ENCODE results near the gene KLK8. TPM values are rescaled to one million over a fixed set of nuclear protein-coding genes. Genes with fewer than 3 reads are reported as not detected.

Gene KLK8
- polyA plus RNA-seq, 3 donors: not detected

GRCh38 chr19:51034704-51035103 is 33.3 kb upstream of the KLK8 start, which contains the start of gene KLK12:
KLK12 (minus strand) TSS chr19:51035002; CDS start chr19:51034621, 381 bp downstream.
- peaks cover 10 to 20% (median 11%) of the 10 kb centered on the region in 3 donors for H3K27me3 Mint-ChIP-seq (ENCODE audit: low read depth in 3 of 3)
- Histone ChIP-seq H3K27me3 (ENCODE audit: control insufficient read depth in 2 of 2, insufficient read depth in 2 of 2, low read length in 2 of 2) (no peaks in the 10 kb centered on the region), H3K4me1 (ENCODE audit: control insufficient read depth in 1 of 2, insufficient read depth in 2 of 2, low read length in 2 of 2) (no peaks in the 10 kb centered on the region), H3K79me2 (ENCODE audit: insufficient read depth, low read length) (no peaks in the 10 kb centered on the region), H3K4me2 (replicated peaks; ENCODE audit: extremely low read depth, low read length, poor library complexity, severe bottlenecking) (no peak within 1 kb of the TSS), H3K9ac (ENCODE audit: insufficient read depth, low read length, poor library complexity, severe bottlenecking) (no peak within 1 kb of the TSS), H3K27ac (ENCODE audit: low read depth in 1 of 2, low read length in 2 of 2) (no peak within 1 kb of the TSS), H3K36me3 (replicated peaks in 1 of 2; ENCODE audit: control insufficient read depth in 1 of 2, insufficient read depth in 2 of 2, low read length in 2 of 2) (no peaks in the 10 kb centered on the region), H3K9me3 (replicated peaks in 1 of 2; ENCODE audit: control insufficient read depth in 1 of 2, insufficient read depth in 1 of 2, low read length in 2 of 2) (no peaks in the 10 kb centered on the region), H4K20me1 (ENCODE audit: insufficient read depth, low read length) (no peaks in the 10 kb centered on the region), H2AFZ (ENCODE audit: insufficient read depth, low read depth, low read length, poor library complexity, severe bottlenecking) (no peak within 1 kb of the TSS), H3K4me3 (replicated peaks in 1 of 3; ENCODE audit: low read depth in 2 of 3, low read length in 3 of 3) (no peak within 1 kb of the TSS)
- H3K4me3 Mint-ChIP-seq: no peak within 1 kb of the TSS
- WGBS (ENCODE audit: insufficient coverage): 57% methylated on average over 7 of the region's 11 CpGs
- TF ChIP-seq, protein P1, sequence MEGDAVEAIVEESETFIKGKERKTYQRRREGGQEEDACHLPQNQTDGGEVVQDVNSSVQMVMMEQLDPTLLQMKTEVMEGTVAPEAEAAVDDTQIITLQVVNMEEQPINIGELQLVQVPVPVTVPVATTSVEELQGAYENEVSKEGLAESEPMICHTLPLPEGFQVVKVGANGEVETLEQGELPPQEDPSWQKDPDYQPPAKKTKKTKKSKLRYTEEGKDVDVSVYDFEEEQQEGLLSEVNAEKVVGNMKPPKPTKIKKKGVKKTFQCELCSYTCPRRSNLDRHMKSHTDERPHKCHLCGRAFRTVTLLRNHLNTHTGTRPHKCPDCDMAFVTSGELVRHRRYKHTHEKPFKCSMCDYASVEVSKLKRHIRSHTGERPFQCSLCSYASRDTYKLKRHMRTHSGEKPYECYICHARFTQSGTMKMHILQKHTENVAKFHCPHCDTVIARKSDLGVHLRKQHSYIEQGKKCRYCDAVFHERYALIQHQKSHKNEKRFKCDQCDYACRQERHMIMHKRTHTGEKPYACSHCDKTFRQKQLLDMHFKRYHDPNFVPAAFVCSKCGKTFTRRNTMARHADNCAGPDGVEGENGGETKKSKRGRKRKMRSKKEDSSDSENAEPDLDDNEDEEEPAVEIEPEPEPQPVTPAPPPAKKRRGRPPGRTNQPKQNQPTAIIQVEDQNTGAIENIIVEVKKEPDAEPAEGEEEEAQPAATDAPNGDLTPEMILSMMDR (IDR thresholded peaks at IDR 0.05): no peak
- intact Hi-C loops (cut with micrococcal nuclease): no loop called here
- no peak within 1 kb of the TSS for H3K27ac Mint-ChIP-seq
- H3K36me3 Mint-ChIP-seq: no peaks in the 10 kb centered on the region
- peaks cover 0 to 4% (median 0%) of the 10 kb centered on the region in 7 donors for H3K9me3 Mint-ChIP-seq
- H3K4me1 Mint-ChIP-seq: no peaks in the 10 kb centered on the region
- DNase-seq: no peak

DNA sequence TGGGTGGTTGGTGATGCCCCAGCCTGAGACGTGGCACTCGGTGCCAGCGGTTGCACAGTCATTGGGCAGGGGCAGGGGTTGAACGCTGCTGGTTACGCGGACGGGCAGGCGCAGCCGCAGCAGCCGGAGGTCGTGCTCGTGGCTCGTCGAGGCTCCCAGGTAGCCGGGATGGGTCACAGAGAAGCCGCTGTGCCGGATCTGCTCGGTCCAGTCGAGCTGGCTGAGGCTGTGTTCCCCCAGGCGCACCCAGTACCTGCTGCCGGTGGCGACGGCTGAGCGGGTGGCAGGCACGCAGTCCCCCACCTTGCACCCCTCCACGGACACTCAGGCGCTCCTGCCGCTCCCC is 30.4 kb upstream of the KLK8 start:
- Mint-ChIP-seq H3K27ac (no peak overlapping the region), H3K4me1 (no peaks in the 10 kb centered on the region), H3K36me3 (no peaks in the 10 kb centered on the region), H3K4me3 (no peak overlapping the region), H3K27me3 (ENCODE audit: low read depth in 3 of 3) (peaks cover 14 to 25% (median 15%) of the 10 kb centered on the region in 3 donors), H3K9me3 (peaks cover 0 to 5% (median 0%) of the 10 kb centered on the region in 7 donors)
- Histone ChIP-seq H3K27ac (ENCODE audit: low read depth in 1 of 2, low read length in 2 of 2) (no peak overlapping the region), H3K27me3 (ENCODE audit: control insufficient read depth in 2 of 2, insufficient read depth in 2 of 2, low read length in 2 of 2) (no peaks in the 10 kb centered on the region), H2AFZ (ENCODE audit: insufficient read depth, low read depth, low read length, poor library complexity, severe bottlenecking) (no peak overlapping the region), H3K4me3 (replicated peaks in 1 of 3; ENCODE audit: low read depth in 2 of 3, low read length in 3 of 3) (no peak overlapping the region), H4K20me1 (ENCODE audit: insufficient read depth, low read length) (no peaks in the 10 kb centered on the region), H3K4me2 (replicated peaks; ENCODE audit: extremely low read depth, low read length, poor library complexity, severe bottlenecking) (no peak overlapping the region), H3K4me1 (ENCODE audit: control insufficient read depth in 1 of 2, insufficient read depth in 2 of 2, low read length in 2 of 2) (no peaks in the 10 kb centered on the region), H3K36me3 (replicated peaks in 1 of 2; ENCODE audit: control insufficient read depth in 1 of 2, insufficient read depth in 2 of 2, low read length in 2 of 2) (no peaks in the 10 kb centered on the region), H3K9ac (ENCODE audit: insufficient read depth, low read length, poor library complexity, severe bottlenecking) (no peak overlapping the region), H3K79me2 (ENCODE audit: insufficient read depth, low read length) (no peaks in the 10 kb centered on the region), H3K9me3 (replicated peaks in 1 of 2; ENCODE audit: control insufficient read depth in 1 of 2, insufficient read depth in 1 of 2, low read length in 2 of 2) (no peaks in the 10 kb centered on the region)
- 91% methylated on average over 28 of the region's 28 CpGs for WGBS (ENCODE audit: insufficient coverage)
- no peak for DNase-seq
- intact Hi-C loops (cut with micrococcal nuclease): no loop called here
- TF ChIP-seq, protein P1 (IDR thresholded peaks at IDR 0.05): no peak
